ENCODE data around the gene PRM1. TPM values are rescaled to one million over a fixed set of nuclear protein-coding genes. Genes with fewer than 3 reads are reported as not detected.

Gene PRM1
- total and polyA plus RNA-seq, 2 experiments from 2014 or later: not detected

GRCh38 chr16:11276143-11276895 is 4.8 kb downstream of the PRM1 start, which contains the start of gene PRM2:
PRM2 (minus strand) TSS chr16:11276480; CDS start chr16:11276370, 110 bp downstream.
- H3K27me3 ChIP-seq: no peaks in the 10 kb centered on the region
- H3K36me3 ChIP-seq (replicated peaks; ENCODE audit: insufficient read depth, low read depth): no peaks in the 10 kb centered on the region
- TF ChIP-seq EZH2 (IDR thresholded peaks at IDR 0.05; ENCODE audit: borderline replicate concordance): no peak
- TF ChIP-seq EZH2phosphoT487 (IDR thresholded peaks at IDR 0.05; ENCODE audit: low read depth, severe bottlenecking, unreplicated experiment): no peak
- H3K79me2 ChIP-seq: no peaks in the 10 kb centered on the region
- peaks cover 15% of the 10 kb centered on the region for H3K4me1 ChIP-seq (ENCODE audit: insufficient read depth)
- no peak within 1 kb of the TSS for H2AFZ ChIP-seq
- H3K9me2 ChIP-seq (replicated peaks; ENCODE audit: insufficient read depth): no peaks in the 10 kb centered on the region
- H3K4me2 ChIP-seq: no peak within 1 kb of the TSS
- no peaks in the 10 kb centered on the region for H4K20me1 ChIP-seq (ENCODE audit: insufficient read depth, poor library complexity, severe bottlenecking)
- DNase-seq (ENCODE audit: low spot score): no peak
- no peak within 1 kb of the TSS for H3K4me3 ChIP-seq
- WGBS (ENCODE audit: low lambda C conversion rate, missing lambda C conversion rate): 98% methylated on average over 15 of the region's 26 CpGs
- H3K27ac ChIP-seq: no peak within 1 kb of the TSS
- H3K9me3 ChIP-seq (ENCODE audit: low read depth): no peaks in the 10 kb centered on the region

DNA sequence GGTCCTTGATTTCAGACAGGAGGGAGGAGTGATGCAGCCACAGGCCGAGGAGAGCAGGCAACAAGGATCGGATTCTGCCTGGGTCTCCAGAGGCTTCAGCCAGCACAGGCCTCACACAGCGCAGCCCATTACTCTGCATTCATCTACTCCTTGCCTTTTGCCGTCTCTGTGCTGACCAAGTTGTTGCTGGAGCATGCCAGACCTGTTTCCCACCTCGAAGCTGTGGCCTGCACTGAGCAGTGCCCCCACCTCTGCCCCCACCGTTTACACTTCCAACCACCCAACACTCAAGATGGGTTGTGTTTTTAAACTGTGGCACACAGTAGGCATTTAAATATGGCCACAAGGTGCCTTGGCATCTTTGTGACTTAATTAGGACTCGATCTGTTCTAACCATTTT is 6.2 kb downstream of the PRM1 start:
- H3K4me3 ChIP-seq: no peak overlapping the region
- no peak overlapping the region for H3K4me2 ChIP-seq
- TF ChIP-seq EZH2 (IDR thresholded peaks at IDR 0.05; ENCODE audit: borderline replicate concordance): no peak
- TF ChIP-seq CTCF (IDR thresholded peaks at IDR 0.05; ENCODE audit: poor library complexity): no peak
- TF ChIP-seq EZH2phosphoT487 (IDR thresholded peaks at IDR 0.05; ENCODE audit: low read depth, severe bottlenecking, unreplicated experiment): no peak
- no peaks in the 10 kb centered on the region for H3K27me3 ChIP-seq
- DNase-seq (ENCODE audit: low spot score): no peak
- no peaks in the 10 kb centered on the region for H3K36me3 ChIP-seq (replicated peaks; ENCODE audit: insufficient read depth, low read depth)
- peaks cover 15% of the 10 kb centered on the region for H3K4me1 ChIP-seq (ENCODE audit: insufficient read depth)
- no peaks in the 10 kb centered on the region for H4K20me1 ChIP-seq (ENCODE audit: insufficient read depth, poor library complexity, severe bottlenecking)
- no peaks in the 10 kb centered on the region for H3K79me2 ChIP-seq
- H3K9me2 ChIP-seq (replicated peaks; ENCODE audit: insufficient read depth): no peaks in the 10 kb centered on the region
- 94% methylated on average over 7 of the region's 7 CpGs for WGBS (ENCODE audit: low lambda C conversion rate, missing lambda C conversion rate)
- no peak overlapping the region for H3K27ac ChIP-seq
- no peaks in the 10 kb centered on the region for H3K9me3 ChIP-seq (ENCODE audit: low read depth)
- no peak overlapping the region for H2AFZ ChIP-seq

- Histone ChIP-seq H3K4me2 (no peak overlapping the region), H3K27me3 (no peaks in the 10 kb centered on the region), H3K4me1 (ENCODE audit: insufficient read depth) (peaks cover 10% of the 10 kb centered on the region), H2AFZ (no peak overlapping the region), H3K27ac (peak overlapping the region; percentile 80), H4K20me1 (ENCODE audit: insufficient read depth, poor library complexity, severe bottlenecking) (no peaks in the 10 kb centered on the region), H3K36me3 (replicated peaks; ENCODE audit: insufficient read depth, low read depth) (no peaks in the 10 kb centered on the region), H3K4me3 (no peak overlapping the region), H3K9me3 (ENCODE audit: low read depth) (no peaks in the 10 kb centered on the region), H3K9me2 (replicated peaks; ENCODE audit: insufficient read depth) (no peaks in the 10 kb centered on the region), H3K79me2 (no peaks in the 10 kb centered on the region)
- DNase-seq (ENCODE audit: low spot score): no peak
- WGBS (ENCODE audit: low lambda C conversion rate, missing lambda C conversion rate): 33% methylated on average over 3 of the region's 3 CpGs
- TF ChIP-seq EZH2phosphoT487 (IDR thresholded peaks at IDR 0.05; ENCODE audit: low read depth, severe bottlenecking, unreplicated experiment) (no peak), EZH2 (IDR thresholded peaks at IDR 0.05; ENCODE audit: borderline replicate concordance) (no peak), CTCF (IDR thresholded peaks at IDR 0.05; ENCODE audit: poor library complexity) (no peak)
These were observed 7.3 kb downstream of the PRM1 start for GRCh38 chr16:11273721-11274324.

Measured in hepatocyte (in vitro differentiated cells).